Mesenteric fat pad (tissue), 1 donor: ENCODE measurements around the gene RUNX2. TPM values are rescaled to one million over a fixed set of nuclear protein-coding genes. Genes with fewer than 3 reads are reported as not detected.

Experiments used
- DNase-seq: peaks from one replicate; pipeline ENCODE4 v3.0.0-alpha.2; 2020; ENCODE audit warnings: low spot score
- total RNA-seq: library from RNA; stranded (reverse); fragmentation: NEBNext Ultra II Directional; extraction: Animal tissue kit (Norgen Biotek cat#: 25700); gene quantifications from one replicate; pipeline ENCODE4 v1.2.1, GENCODE V29; 2021
- donor health status: DM: yes; HTN: yes; CAD: no.

RUNX2 gene
- total RNA-seq, 1 donor from 2014 or later: 1.6 TPM

DNA sequence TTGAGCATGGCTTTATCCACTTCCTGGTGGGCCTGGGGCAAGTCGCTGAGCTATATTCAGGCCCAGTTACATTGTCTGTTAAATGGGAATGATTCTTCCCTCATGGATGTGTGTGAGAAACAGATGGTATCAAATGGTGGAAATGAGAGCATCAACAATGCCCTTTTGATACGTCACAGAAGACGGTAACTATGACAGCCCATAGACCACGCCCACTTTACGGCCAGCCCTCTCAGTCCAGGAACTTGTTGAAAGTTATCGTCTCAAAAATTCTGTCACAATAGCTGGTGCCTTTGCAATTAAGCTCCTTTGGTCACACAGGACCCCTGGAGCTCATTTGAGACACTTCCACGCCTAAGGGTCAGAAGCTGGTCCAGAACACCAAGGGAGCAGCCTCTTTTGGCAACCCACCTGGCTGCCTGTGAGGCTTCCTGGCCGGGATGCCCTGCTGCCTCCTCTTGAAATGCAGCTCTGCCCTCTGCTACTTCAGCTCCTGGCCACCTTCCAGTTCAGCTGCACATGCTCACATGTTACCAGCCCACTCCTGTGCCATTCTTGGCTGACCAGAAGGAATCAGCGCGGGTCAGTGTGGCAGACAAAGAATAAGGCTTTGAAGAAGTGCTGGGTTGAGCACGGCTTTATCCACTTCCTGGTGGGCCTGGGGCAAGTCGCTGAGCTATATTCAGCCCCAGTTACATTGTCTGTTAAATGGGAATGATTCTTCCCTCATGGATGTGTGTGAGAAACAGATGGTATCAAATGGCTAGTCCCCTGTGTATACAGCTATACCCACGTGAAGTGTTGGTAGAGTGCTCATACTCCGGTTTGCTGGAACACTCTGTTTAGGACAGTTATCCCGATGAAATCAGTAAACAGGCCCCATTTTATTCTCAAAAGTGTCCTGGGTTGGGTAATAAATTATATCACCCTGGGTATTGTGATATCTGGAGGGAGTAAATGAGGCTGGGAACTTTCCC, 248.8 kb downstream of the RUNX2 start:
- DNase-seq: no peak

DNA sequence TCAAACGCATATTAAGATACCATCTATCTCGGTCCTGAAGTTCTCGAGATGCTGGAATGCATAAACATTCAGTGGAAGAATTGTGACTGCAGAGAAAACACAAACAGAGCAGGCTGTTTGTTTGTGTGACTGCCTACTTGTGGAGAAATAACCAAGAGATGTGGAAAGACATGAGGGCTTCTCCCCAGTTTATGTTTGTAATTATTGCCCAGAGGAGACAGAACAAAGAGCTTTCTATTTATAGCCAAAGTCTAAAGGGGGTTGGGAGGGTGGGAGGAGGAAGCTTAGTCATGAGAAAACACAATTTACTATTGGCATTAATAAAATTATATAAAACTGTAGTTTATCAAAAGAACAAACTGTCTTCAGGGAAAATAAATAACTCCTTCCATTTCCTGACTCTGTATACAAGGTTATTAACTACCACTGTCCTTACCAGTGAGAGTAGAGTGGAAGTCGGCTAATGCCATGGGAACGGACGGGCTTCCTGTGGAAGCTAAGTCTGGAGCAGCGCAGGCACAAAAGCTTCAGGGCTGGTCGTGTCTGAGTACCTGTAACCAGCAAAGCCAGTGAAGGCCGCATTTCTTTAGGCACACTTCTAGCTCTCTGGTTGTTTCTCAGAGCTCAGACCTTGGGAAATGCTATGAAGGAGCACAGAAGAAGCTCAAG, 249.8 kb downstream of the RUNX2 start:
- DNase-seq: no peak

DNA sequence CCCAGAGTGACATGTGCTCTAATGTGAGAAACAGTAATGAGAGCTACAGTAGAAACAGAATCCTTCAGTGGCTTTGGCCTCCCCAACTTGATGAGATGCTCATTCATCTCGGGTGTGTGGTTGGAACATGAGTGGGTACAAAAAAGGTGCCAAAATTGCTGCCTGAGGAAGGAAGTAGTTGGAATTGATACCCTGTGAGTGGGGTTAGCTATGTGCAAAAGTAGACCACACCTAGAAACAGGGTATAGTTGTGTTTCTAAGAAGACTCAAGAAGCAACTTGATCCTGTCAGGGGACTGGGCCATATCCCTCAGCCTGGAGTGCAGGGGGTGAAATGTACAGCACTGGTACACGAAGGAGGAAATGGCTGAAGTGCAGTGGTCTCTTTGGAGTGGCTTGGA, 256.0 kb downstream of the RUNX2 start:
- no peak for DNase-seq

DNA sequence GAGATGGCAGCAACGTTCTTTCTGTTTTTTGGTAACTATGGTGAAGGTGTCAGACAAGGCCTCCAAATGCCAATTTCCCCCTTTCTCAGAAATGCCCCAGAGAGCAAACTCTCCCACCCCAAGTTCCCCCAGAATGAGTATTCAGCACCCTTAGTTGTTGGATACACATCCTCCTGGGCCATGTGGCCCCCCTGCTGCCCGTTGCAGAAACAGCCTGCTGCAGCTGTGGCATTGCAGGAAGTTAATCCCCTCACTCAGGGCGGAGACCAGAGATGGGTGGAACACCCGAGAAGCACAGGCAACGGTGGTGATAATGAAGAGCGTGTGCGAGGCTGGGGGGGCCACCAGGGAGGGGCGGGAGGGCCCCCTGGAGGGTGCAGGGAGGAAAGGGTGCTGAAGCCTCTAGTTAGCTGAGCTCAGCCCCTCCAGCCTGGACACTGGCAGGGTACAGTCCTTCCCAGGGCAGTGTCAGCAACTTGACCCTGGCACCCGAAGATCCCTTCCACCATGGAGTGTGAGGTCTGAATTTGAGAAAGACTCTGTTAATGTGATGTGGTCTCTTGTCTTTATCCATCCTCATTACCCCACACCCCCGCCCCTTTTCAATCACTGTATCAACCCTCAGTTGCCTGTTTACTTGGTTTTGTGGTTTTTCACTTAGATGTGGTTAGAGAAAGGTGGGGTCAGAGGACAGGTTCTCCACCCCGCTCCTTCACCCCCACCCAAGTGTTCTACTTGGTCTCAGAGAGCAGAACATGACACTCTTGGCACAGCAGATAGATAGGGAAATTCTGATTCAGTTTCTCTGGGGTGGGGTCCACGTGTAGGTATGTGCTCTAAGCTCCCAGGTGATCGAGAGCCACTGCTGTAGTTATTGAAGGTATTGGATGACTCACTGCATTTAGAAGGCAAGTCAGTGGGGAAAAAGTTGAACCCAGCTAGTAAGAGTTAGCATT, 258.4 kb downstream of the RUNX2 start:
- DNase-seq: no peak

DNA sequence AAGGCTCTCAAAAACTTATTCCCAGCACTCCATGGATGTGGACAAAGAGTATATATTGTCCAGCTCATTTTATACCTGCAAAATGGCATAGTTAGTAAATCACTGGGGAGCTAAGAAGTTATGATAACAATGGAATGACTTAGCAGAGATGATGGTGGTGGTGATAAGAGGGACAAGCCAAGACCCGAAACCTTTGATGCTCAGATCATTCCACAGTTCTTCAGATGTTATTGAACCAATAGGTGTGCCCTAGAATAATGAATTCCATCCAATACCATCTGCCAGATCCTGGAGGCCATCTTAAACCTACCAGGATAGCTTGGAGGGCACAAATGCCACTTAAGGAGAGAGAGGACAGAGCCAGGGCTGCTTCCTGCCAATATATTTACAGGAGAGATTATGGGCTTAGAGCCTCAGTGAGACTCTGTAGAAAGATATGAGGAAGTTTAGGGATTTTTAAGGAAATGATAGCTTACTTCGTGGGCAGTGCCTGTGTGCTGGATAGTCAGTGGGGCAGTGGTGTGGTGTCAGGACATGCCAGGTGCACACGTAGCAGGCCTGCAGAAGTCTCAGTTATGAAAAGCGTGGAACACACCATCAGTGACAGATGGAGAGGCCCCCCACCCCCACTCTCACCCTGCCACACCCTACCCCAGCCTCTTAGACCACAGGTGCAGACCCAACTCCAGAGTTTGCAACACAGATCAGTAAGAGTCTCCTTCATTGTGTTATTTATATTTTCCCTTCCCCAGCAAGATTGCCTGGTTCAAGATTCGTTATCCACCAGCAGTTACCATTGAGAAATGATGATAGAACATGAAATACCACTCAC, 259.3 kb downstream of the RUNX2 start:
- no peak for DNase-seq

DNA sequence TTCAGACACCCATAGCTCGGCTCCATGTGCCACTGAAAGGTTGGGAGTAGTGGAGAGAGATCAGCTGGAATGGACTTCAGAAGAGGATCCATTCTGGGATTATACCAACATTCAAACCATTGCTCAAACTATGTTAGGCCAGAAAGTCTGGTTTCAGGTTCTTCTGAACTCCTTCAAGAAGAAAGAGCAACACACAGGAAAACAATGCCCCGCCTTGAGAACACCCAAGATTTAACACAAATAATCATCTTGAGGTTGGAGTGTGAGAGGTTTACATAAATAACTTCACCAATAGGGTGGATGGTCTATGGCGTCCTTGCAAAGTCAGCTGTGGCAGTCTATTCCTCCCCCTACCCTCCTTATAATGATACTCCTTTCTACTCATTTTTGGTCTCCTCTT, 261.2 kb downstream of the RUNX2 start:
- DNase-seq: no peak

DNA sequence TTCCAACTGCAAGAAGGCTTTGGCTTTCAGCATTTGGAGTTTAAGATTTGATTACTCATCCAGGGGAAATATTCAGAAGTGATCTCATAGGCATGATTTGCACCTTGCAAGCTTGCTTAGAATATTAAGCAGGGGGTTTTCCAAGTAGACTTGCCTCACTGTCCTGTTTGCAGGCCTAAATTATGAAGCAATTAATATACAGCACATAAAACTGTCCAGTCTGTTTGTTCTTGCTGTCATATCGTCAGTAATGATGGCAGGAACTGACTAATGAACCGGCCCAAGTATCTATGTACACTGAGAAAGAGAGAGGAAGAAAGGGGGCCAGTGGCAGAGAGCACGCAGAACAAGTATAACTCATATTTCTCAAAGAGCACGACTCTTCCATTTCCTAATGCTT, 262.1 kb downstream of the RUNX2 start:
- no peak for DNase-seq

DNA sequence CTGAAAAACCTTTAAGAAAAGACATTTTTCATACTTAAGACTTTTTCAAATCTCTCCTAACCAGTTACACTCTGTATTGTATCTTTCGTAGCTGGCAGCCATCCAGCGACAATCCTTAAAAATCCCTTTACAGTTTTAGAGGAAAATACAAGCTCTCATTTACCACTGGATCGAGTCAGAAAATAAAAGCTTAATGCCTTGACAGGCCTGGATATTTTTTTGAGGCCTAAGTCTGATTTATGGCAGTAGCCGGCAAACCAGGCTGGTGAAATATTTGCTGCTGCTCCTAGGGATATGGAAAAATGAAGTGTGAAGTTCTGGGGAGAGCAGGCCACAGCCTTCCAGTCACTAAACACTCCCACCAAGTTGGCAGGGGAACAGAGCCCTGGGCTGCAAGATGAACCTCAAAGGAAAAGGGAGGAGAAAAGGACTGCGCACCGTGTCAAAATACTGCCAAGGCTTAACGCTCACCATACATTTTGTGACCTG, 262.6 kb downstream of the RUNX2 start:
- DNase-seq: no peak

DNA sequence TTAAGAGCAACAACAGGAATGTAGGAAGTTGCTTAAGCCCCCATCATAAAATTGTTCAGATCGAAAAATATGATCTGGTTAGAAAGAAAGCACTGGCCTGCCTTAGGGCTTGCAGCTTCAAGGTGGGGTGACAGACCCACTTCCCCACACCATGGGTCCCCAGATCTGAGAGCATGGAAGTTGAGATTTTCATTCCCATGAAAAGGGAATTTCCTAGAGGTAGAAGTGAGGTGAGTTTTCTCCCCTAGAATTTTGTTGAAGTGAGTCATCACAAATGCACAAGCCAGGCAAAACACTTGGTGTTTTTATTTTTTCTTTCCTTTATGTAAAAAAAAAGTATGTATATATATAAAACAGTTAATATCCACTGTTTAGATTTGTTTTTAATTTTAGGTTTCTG, 263.2 kb downstream of the RUNX2 start:
- DNase-seq: no peak

DNA sequence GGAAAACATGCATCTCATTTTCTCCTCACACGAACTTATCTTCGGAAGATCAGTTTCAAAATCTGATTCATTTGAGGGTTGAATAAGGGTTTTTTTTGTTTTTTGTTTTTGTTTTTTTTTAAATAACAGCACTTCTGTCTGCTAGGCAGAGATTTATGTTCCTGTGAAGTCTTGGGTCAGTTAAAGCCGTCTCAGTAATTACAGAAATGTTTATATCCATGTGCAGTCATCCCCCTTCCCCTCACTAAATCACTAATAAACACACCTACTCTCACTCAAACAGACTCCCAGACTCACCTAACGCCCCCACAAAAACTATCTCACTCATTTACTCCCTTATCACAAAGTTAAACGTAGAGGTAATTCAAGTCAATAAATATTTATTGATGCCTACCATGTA, 263.8 kb downstream of the RUNX2 start:
- DNase-seq: no peak

DNA sequence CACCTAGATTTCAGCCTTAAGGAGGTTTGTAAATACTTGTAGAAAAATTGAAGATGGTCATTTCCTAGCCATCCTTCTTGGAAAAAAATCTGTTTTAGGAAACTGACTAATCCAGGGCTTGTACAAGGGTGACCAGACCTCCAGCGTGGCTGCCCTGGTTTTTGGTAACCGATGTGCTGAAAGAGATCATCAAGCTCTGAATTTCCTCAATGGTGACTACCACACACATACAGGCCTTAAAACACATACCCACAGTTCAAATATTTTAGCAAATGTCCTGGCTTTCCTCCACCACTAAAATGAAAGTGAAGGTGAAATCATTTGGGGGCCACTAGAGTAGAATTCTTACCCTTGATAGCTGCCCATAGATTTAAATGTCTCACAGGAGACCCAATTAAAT, 264.9 kb downstream of the RUNX2 start:
- no peak for DNase-seq

DNA sequence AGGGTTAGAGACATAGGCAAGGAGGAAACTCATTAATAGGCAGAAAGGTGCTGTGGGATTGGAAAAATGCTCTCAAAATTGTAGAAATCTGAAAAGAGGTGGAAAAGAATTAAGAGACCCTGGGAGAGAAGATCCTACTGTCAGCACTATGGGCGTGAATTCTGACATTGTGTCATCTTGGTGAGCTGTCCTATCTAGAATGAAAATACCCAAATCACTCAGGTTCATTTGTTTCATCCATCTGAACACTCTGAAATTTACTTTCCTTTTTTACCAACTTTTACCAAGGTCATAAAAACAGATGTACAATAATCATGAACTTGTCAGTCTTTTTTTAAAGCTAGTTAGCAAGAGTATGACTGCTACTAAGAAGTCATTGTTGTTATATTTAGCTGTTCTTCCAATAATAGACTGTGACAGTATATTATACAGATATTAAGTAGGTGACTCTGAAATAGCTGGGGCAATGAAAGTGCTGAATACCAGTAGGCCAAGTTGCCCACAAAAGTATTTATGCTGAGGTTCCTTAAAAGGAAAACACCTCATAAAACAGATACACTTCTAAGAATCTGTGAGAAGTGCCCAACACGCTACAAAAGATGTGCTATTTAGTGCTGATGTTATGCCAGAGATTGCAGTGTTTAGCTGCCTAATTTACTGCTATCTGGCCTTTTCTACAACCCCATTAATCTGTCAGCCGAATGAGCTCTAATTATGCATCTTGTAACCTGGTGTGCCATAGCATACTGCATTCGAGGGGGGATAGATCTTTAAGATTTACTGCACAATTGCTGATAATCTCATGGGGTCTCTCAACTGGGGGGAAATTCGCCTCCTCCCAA, 267.1 kb downstream of the RUNX2 start:
- DNase-seq: no peak

DNA sequence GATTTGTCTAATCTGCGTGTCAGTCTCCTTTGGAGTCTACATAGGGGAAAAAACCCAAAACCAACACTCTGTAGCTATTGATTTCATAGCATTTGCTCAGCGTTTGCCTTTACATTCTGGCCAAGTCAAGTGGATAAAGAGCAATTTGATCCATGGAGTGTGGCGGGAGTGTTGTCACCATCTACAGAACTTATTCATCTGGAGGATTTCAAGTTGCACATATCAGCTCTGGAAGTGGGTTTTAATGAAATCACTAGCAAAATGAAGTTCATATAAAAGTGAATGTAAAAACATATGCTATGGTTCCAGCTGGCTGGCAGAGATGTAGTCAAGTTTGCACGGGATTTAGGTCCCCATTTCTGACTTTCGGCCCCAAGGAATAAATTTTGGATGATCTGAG, 269.3 kb downstream of the RUNX2 start:
- no peak for DNase-seq

DNA sequence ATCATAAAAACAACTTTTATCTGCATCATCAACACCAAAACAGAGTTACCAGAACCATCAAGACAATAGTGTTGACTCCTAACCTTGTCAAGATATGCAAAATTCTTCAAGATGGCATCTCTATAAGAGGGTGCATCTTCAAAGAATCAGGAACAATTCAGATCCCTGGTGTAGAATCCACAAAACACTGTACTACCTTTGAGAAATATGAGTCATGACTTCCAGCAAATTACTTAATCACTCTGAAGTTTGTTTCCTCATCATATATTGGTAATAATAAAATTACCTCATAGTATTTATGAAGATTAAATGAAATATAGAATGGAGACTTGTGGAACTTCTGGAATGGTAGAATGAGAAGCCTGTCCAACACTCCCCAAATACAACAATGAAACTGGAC, 270.9 kb downstream of the RUNX2 start:
- DNase-seq: no peak

DNA sequence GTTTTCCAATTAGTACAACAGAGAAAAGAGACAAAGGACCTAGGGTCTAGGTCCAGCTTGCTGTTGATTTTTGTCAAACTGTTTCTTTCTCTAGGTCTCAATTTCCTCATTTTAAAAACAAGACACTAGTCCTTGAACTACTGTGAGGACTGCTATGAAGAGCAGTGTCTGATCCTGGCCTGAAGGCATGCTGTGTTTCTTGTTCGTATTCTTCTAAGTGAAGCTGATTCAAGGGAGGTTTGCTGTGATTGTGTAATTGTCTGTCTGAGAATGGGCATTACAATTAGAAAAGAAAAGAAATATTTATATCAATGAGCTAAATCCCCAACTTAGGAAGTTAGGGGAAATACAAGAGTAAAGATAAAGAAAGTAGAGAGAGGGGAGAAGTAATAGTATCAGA, 277.8 kb downstream of the RUNX2 start:
- no peak for DNase-seq

DNA sequence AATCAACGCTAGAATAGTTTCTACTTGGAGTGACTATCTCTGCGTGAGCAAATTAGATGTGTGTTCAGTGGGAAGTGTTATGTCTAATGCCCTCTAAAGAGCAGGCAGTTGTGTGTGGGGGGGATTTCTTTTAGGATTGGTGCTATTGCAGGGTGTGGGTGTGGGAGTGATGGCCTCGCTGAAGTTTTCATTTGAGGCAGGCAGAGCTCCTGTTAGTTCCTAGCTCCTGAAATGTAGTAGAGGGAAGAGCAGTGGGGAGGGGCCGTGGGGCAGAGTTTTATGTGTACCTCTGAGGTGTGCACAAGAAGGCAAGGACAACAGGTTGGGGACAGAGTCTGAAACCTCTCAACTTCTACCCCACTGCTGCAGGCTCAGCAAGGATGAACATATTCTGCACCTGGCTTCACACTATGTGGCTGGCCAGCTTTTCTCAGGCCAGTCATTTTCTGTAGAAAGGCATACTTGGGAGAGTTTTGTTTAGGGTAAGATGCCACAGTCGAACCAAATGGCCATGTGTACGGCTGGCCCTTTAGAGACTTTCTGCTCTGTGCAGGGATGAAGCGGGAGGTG, 278.8 kb downstream of the RUNX2 start:
- DNase-seq: no peak

DNA sequence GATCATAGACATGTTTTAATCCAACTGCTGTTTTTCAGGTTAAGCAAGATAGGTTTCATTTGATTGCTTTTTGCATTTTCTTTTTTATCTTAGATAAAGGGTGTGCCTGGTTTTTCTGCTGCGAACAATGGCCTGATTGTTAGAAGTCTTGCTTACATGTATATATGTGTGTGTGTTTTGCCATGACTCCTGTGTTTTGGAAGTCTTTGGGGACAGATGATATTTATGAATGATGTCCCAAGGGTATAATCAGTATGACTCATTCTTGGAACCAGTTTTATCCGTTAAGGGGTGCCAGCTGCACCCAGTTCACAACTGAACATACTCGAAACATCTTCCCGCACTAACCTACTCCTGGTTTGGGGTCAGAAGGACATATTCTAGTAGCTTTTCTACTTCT, 279.7 kb downstream of the RUNX2 start:
- DNase-seq: no peak

DNA sequence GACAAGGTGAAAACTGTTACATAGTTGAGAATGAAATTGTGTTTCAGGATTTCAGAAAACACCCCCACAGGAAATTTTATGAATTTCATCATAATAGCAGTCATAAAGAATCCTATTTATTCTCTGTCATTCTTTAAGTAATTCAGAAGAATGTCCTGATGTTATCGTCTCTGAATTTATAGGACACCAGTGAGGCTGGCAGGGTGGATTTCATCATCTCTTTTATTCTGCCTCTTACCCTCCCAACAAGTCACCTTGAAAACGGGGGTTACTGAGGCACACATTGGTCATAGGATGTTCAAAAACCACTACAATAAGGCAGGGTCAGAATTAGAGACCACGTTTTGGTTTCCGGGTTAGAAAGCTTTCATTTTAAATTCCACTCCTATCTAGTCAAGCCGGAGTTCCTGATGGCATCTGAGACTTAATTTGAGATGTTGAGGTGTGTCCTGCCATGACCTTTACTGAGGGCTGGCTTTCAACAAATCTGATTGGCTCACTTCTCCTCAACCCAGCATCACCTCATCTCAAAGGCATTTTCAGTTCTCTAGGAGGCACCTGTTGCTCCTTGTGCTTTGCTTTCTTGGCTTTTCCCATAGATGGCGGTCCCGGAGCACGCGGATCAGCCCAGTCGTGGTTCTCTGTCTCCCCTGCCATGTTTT, 280.3 kb downstream of the RUNX2 start:
- no peak for DNase-seq
